Stimulated activated effector memory CD8-positive, alpha-beta T cell treated with anti-CD3 and anti-CD28 coated beads, Interleukin-12 subunit alpha, Interleukin-12 subunit beta, amount 100 ng/mL, for 72 hours (primary cell): Measurements from ENCODE around the gene DHPS.

Source experiments
- ATAC-seq: fragments of 150-1000 bp; cut with Tn5 transposase; 2 replicates; pipeline ENCODE4 v1.10.0; 2021
- DNase-seq, 2 donors: peaks; one replicate each; pipeline ENCODE4 v3.0.0; 2021 to 2022; ENCODE audit warnings: low spot score in 2 of 2
- H3K27ac Mint-ChIP-seq: one replicate; pipeline ENCODE4 v1.8.0; 2022; ENCODE audit warnings: mild to moderate bottlenecking, mixed read lengths
- H3K36me3 Mint-ChIP-seq: one replicate; pipeline ENCODE4 v1.8.0; 2022; ENCODE audit warnings: mild to moderate bottlenecking, mixed read lengths
- H3K4me1 Mint-ChIP-seq: one replicate; pipeline ENCODE4 v1.8.0; 2022; ENCODE audit warnings: mixed read lengths
- H3K4me3 Mint-ChIP-seq: one replicate; pipeline ENCODE4 v1.8.0; 2022; ENCODE audit warnings: mild to moderate bottlenecking, mixed read lengths
- H3K9me3 Mint-ChIP-seq: one replicate; pipeline ENCODE4 v1.8.0; 2022; ENCODE audit warnings: mixed read lengths

DHPS gene

GRCh38 chr19:12669270-12670158 is 12.2 kb downstream of the DHPS start:
- Mint-ChIP-seq H3K9me3 (no peaks in the 10 kb centered on the region), H3K4me1 (peaks cover 80% of the 10 kb centered on the region), H3K27ac (peak overlapping the region; percentile 99), H3K36me3 (peaks cover 86% of the 10 kb centered on the region), H3K4me3 (peak overlapping the region; percentile 97)
- peak; percentile 69 to 90 for DNase-seq
- ATAC-seq, result peak; percentile 50

GRCh38 chr19:12668932-12669269 is 12.8 kb downstream of the DHPS start:
- Mint-ChIP-seq H3K27ac (peak overlapping the region; percentile 99), H3K9me3 (no peaks in the 10 kb centered on the region), H3K36me3 (peaks cover 86% of the 10 kb centered on the region), H3K4me1 (peaks cover 79% of the 10 kb centered on the region), H3K4me3 (peak overlapping the region; percentile 97)
- peak in 1 of 2 donors; percentile 42 for DNase-seq
- peak; percentile 43 for ATAC-seq

DNA sequence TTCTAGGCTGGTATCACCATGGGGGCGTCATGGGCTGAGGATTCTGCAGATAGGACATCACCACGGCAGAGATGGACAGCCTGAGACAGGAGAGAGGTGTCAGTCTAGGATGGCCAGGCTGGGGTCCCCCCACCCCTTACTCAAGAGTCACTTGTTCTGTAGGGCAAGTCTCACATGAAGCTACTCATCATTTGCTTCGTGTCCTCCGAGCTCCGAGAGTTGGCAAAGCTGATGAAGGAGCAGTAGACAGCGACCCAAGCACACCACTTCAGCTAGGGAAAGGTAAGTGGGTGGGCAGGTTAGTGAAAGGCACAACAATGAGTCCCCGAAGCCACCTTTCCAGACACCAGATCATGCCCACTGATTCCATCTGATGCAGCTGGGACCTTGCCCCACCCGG is 13.3 kb downstream of the DHPS start:
- H3K4me1 Mint-ChIP-seq, result peaks cover 75% of the 10 kb centered on the region
- peaks cover 86% of the 10 kb centered on the region for H3K36me3 Mint-ChIP-seq

DNA sequence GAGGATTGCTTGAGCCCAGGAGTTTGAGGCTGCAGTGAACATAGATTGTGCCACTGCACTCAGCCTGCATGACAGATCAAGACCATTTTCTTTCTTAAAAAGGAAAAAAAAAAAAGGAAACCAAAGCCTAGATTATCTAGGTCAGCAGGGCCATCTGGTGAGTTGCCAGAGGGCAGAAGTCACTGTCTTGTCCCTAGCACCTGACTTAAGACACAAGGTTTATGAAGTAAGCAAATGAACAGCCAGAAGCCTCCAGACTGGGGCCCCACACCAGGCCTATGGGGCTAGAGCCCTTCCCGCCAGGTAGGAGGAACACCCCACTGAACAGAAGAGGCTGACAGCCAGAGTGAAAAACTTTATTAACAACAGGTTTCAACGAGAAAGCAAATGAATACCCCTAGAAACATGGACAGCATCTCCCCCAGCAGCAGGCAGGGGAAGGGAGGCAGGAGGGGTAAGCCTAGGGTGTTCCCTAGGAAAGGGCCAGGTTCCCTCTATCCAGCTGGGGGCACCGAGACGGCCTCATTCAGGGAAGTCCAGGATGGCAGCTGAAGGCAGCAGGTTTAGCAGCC is 13.9 kb downstream of the DHPS start:
- Mint-ChIP-seq H3K4me3 (peak overlapping the region; percentile 97), H3K9me3 (no peaks in the 10 kb centered on the region), H3K36me3 (peaks cover 86% of the 10 kb centered on the region), H3K4me1 (peaks cover 75% of the 10 kb centered on the region), H3K27ac (no peak overlapping the region)
- ATAC-seq (no peak), DNase-seq (no peak)

More for the DNA sequence above, 13.3 kb downstream of the DHPS start:
- ATAC-seq, result no peak
- DNase-seq, result no peak
- Mint-ChIP-seq H3K9me3 (no peaks in the 10 kb centered on the region), H3K27ac (peak overlapping the region; percentile 99), H3K4me3 (peak overlapping the region; percentile 97)

- peaks cover 86% of the 10 kb centered on the region for H3K36me3 Mint-ChIP-seq
- peak; percentile 76 to 90 for DNase-seq
- no peaks in the 10 kb centered on the region for H3K9me3 Mint-ChIP-seq
Measured at GRCh38 chr19:12666265-12667048, 15.2 kb downstream of the DHPS start, which contains the start of the genes MAN2B1 and WDR83. Gene MAN2B1 (minus strand): TSS chr19:12666742. CDS start chr19:12666701, 41 bp downstream. Gene WDR83 (plus strand): TSS chr19:12666807. CDS start chr19:12669791, 2,984 bp downstream.

DNA sequence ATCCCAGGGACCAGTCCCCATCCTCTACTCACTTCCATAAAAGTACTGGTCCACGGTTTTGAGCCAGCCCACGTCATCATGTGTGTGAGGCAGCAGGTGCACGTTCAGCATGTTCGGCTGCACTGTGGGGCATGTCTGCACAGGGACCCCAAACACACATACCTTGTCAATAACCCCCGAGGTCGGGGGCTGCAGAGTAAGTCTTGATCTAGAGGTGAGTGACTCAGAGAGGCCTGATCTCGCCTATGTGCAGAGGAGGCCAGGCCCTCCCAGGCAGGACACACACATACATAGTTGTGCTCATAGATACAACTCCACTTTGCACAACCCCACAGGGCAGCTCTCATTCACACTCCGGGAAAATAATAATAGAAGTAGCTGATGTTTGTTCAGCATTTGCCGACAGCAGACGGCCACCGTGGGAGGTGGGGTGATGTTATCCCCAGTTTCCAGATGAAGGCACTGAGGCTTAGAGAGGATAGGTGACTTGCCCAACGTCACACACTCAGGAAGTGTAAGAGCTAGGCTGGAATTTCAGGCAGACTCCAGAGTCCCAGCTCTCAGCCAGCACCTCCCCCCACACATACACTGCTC is 15.9 kb downstream of the DHPS start:
- Mint-ChIP-seq H3K9me3 (no peaks in the 10 kb centered on the region), H3K4me3 (peak overlapping the region; percentile 97), H3K4me1 (peaks cover 64% of the 10 kb centered on the region), H3K27ac (peak overlapping the region; percentile 95), H3K36me3 (peaks cover 86% of the 10 kb centered on the region)
- DNase-seq, result peak in 1 of 2 donors; percentile 31
- peak; percentile 29 for ATAC-seq

More at GRCh38 chr19:12666265-12667048, 15.2 kb downstream of the DHPS start, which contains the start of the genes MAN2B1 and WDR83:
- Mint-ChIP-seq H3K27ac (peak within 1 kb of the TSS; percentile 95), H3K4me3 (peak within 1 kb of the TSS; percentile 97), H3K4me1 (peaks cover 66% of the 10 kb centered on the region)
- peak; percentile 89 for ATAC-seq

GRCh38 chr19:12665281-12665573 is 16.5 kb downstream of the DHPS start:
- H3K36me3 Mint-ChIP-seq, result peaks cover 86% of the 10 kb centered on the region
- DNase-seq (no peak), ATAC-seq (peak; percentile 31)
- H3K4me1 Mint-ChIP-seq, result peaks cover 59% of the 10 kb centered on the region
- no peaks in the 10 kb centered on the region for H3K9me3 Mint-ChIP-seq
- H3K27ac Mint-ChIP-seq, result peak overlapping the region; percentile 95
- H3K4me3 Mint-ChIP-seq, result peak overlapping the region; percentile 97

GRCh38 chr19:12664406-12665280 is 17.0 kb downstream of the DHPS start:
- DNase-seq, result no peak
- peaks cover 54% of the 10 kb centered on the region for H3K4me1 Mint-ChIP-seq
- no peak for ATAC-seq
- H3K27ac Mint-ChIP-seq, result peak overlapping the region; percentile 95
- H3K4me3 Mint-ChIP-seq, result peak overlapping the region; percentile 97
- no peaks in the 10 kb centered on the region for H3K9me3 Mint-ChIP-seq
- H3K36me3 Mint-ChIP-seq, result peaks cover 88% of the 10 kb centered on the region

DNA sequence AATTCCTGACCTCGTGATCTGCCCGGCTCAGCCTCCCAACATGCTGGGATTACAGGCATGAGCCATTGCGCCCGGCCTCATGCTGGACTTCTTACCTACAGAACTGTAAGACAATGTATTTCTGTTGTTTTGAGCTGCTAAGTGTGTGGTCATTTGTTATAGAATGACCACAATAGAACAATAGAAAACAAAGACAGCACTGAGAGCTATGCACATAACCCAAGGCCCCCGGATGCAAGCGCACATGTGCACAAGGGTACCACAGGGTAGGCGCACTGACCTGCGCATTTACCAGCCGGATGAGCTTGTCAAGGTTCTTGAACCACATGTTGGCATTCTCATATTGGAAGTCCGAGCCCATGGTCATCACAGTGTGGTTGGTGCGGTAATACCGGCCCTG is 20.7 kb downstream of the DHPS start:
- DNase-seq (no peak), ATAC-seq (no peak)
- Mint-ChIP-seq H3K36me3 (peaks cover 98% of the 10 kb centered on the region), H3K27ac (no peak overlapping the region), H3K4me3 (no peak overlapping the region), H3K9me3 (no peaks in the 10 kb centered on the region), H3K4me1 (peaks cover 20% of the 10 kb centered on the region)

- Mint-ChIP-seq H3K4me3 (no peak overlapping the region), H3K9me3 (no peaks in the 10 kb centered on the region), H3K36me3 (peaks cover 100% of the 10 kb centered on the region), H3K27ac (no peak overlapping the region), H3K4me1 (peaks cover 9% of the 10 kb centered on the region)
- ATAC-seq (no peak), DNase-seq (no peak)
Measured at GRCh38 chr19:12657966-12658365, 23.7 kb downstream of the DHPS start.

GRCh38 chr19:12656899-12657571 is 24.6 kb downstream of the DHPS start:
- Mint-ChIP-seq H3K27ac (no peak overlapping the region), H3K4me3 (no peak overlapping the region), H3K4me1 (peaks cover 9% of the 10 kb centered on the region), H3K36me3 (peaks cover 100% of the 10 kb centered on the region), H3K9me3 (no peaks in the 10 kb centered on the region)
- DNase-seq (no peak), ATAC-seq (peak; percentile 39)

DNA sequence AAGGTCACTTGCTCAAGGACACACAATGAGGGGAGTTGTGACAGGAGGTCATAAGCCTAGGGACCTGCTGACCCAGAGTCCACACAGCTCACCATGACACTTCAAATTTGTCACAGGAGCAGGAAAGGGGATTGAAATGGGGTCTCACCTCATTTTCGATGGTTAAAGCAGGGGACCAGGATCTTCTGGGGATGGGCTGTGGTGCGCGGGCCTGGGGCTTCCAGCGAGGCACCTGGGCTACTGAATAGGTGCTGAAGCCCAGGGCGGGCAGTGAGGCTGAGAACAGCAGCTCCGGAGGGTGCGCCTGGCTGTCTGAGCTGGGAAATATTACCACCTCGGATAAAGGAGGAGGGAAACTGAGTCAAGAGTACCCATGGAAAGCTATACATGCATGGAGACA is 26.1 kb downstream of the DHPS start:
- Mint-ChIP-seq H3K36me3 (peaks cover 100% of the 10 kb centered on the region), H3K4me1 (peaks cover 9% of the 10 kb centered on the region), H3K27ac (peak overlapping the region; percentile 9), H3K9me3 (no peaks in the 10 kb centered on the region), H3K4me3 (no peak overlapping the region)
- ATAC-seq (no peak), DNase-seq (no peak)

DNA sequence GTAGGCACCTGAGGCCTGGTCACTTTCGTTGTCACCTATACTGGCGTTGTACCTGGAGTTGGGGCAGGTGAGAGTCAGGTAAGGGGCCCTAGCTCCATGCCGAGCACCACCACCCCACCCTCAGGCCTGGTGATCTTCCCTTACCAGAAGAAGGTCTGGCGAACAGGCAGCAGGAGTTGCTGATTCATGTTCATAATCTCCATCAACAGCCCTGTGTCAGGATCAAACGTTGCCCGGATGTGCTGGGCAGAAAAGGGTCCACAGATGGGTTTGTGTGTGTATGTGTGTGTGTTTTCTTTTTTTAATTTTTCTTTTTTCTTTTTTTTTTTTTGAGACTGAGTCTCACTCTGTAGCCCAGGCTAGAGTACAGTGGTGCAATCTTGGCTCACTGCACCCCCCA is 29.5 kb downstream of the DHPS start:
- no peak for ATAC-seq

DNA sequence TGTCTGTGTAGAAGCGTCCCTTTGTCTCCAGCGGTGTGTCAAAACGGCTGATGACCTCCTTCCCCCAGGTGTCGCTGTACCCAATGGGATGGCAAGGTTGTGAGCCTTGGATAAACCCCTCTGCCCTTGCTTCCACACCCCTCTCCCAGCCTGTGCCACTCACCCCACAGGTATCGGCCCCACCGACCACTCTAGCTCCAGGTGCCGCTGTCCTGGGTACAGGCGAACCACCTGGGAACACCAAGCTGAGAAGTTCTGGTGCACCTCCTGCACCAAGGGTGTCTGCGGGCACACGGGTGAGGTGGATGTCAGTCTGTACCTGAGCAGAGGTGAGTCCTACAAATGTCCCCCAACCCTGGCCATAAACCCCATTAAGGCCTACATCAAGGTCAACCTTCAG is 31.7 kb downstream of the DHPS start:
- H3K27ac Mint-ChIP-seq, result peak overlapping the region; percentile 48
- no peak for DNase-seq
- H3K9me3 Mint-ChIP-seq, result no peaks in the 10 kb centered on the region
- peaks cover 93% of the 10 kb centered on the region for H3K36me3 Mint-ChIP-seq
- ATAC-seq, result no peak
- no peak overlapping the region for H3K4me3 Mint-ChIP-seq
- peaks cover 9% of the 10 kb centered on the region for H3K4me1 Mint-ChIP-seq

More for the DNA sequence above, 29.5 kb downstream of the DHPS start:
- H3K27ac Mint-ChIP-seq, result no peak overlapping the region
- H3K36me3 Mint-ChIP-seq, result peaks cover 95% of the 10 kb centered on the region
- DNase-seq, result no peak
- H3K4me3 Mint-ChIP-seq, result no peak overlapping the region
- H3K9me3 Mint-ChIP-seq, result no peaks in the 10 kb centered on the region
- H3K4me1 Mint-ChIP-seq, result peaks cover 14% of the 10 kb centered on the region
